Uterus (tissue), 2 donors: ENCODE data around the gene SLC29A1.

ENCODE experiments used
- POLR2A ChIP-seq, 2 donors: fragments of 450-650 bp; IDR thresholded peaks; one replicate each; pipeline ENCODE4 v1.6.1; 2016; ENCODE audit warnings: antibody characterized with exemption in 2 of 2, mild to moderate bottlenecking in 1 of 2, moderate library complexity in 1 of 2
- TF ChIP-seq, protein P1 (sequence below), 4 experiments: fragments of 200-600 bp in 2 of 4; fragments of 450-650 bp in 2 of 4; sonication (generic) in 2 of 4; IDR thresholded peaks; one replicate each; pipeline ENCODE4 v1.5.1; 2016 to 2019; ENCODE audit warnings: antibody characterized with exemption in 4 of 4, mild to moderate bottlenecking in 2 of 4, moderate library complexity in 1 of 4

DNA sequence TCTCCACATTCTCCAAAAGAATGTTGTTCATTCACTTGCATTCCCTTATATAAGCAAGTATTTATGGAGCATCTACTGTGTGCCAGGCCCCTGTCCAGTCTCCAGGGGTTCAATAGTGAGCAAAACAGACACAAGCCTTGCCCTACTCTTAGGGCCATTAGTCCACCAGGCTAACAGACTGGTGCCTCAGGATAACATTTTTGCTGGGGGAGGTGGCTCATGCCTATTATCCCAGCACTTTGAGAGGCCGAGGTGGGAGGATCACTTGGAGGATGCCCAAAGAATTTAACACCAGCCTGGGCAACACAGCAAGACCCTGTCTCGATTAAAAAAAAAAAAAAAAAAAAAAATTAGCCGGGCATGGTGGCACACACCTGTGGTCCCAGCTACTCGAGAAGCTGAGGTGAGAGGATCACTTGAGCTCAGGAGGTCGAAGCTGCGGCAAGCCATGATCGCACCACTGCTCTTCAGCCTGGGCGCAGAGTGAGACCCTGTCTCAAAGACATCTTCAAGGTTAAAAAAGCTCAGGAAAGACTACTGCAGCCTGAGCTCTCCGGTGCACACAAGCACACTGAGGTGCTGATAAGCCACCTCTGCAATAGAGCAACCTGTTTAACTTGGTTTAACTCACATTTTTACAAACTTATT, 44.8 kb upstream of the SLC29A1 start:
- TF ChIP-seq, protein P1, sequence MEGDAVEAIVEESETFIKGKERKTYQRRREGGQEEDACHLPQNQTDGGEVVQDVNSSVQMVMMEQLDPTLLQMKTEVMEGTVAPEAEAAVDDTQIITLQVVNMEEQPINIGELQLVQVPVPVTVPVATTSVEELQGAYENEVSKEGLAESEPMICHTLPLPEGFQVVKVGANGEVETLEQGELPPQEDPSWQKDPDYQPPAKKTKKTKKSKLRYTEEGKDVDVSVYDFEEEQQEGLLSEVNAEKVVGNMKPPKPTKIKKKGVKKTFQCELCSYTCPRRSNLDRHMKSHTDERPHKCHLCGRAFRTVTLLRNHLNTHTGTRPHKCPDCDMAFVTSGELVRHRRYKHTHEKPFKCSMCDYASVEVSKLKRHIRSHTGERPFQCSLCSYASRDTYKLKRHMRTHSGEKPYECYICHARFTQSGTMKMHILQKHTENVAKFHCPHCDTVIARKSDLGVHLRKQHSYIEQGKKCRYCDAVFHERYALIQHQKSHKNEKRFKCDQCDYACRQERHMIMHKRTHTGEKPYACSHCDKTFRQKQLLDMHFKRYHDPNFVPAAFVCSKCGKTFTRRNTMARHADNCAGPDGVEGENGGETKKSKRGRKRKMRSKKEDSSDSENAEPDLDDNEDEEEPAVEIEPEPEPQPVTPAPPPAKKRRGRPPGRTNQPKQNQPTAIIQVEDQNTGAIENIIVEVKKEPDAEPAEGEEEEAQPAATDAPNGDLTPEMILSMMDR (IDR thresholded peaks at IDR 0.05): no peak
- TF ChIP-seq POLR2A (IDR thresholded peaks at IDR 0.05): no peak
